ENCODE results near the gene DNAJB1.

The DNAJB1 gene

GRCh38 chr19:14526423-14526822 lies 8.2 kb upstream of the DNAJB1 start:
- CTCF ChIA-PET = interaction anchor here (0.7 to 1.9 kb wide), 3 partner anchors 10 to 390 kb away, joined by 3 to 8 read pairs (median 3); partner anchors contain the start of gene ASF1B
- no peak overlapping the region for H3K4me3 ChIP-seq (ENCODE audit: low read depth, low read length)
- POLR2A ChIA-PET = interaction anchor here (1.2 kb wide), 1 partner anchor 9 kb away, joined by 4 read pairs; the partner anchor contains the start of gene DNAJB1
- DNase-seq (ENCODE audit: low read depth, low spot score) = no peak
- TF ChIP-seq CTCF (IDR thresholded peaks at IDR 0.05; ENCODE audit: insufficient read depth, low read length, missing control alignments) = no peak

- no peak overlapping the region for H3K4me3 ChIP-seq (ENCODE audit: low read depth, low read length)
- POLR2A ChIA-PET = interaction anchor here (1.2 kb wide), 1 partner anchor 8 kb away, joined by 4 read pairs; the partner anchor contains the start of gene DNAJB1
- CTCF ChIA-PET = interaction anchor here (0.7 to 1.9 kb wide), 3 partner anchors 10 to 389 kb away, joined by 3 to 8 read pairs (median 3); partner anchors contain the start of gene ASF1B
- no peak for DNase-seq (ENCODE audit: low read depth, low spot score)
- TF ChIP-seq CTCF (IDR thresholded peaks at IDR 0.05; ENCODE audit: insufficient read depth, low read length, missing control alignments) = no peak
These were observed 7.5 kb upstream of the DNAJB1 start for GRCh38 chr19:14525729-14526128.

GRCh38 chr19:14520543-14520942 lies 2.3 kb upstream of the DNAJB1 start:
- POLR2A ChIA-PET = no interaction called here
- no peak overlapping the region for H3K4me3 ChIP-seq (ENCODE audit: low read depth, low read length)
- DNase-seq (ENCODE audit: low read depth, low spot score) = no peak
- CTCF ChIA-PET = interaction anchor here (0.9 to 1.3 kb wide), 2 partner anchors 8 to 42 kb away, joined by 3 read pairs; no protein-coding TSS in a partner anchor
- no peak for TF ChIP-seq CTCF (IDR thresholded peaks at IDR 0.05; ENCODE audit: insufficient read depth, low read length, missing control alignments)

GRCh38 chr19:14519860-14520407 lies 1.7 kb upstream of the DNAJB1 start:
- CTCF ChIA-PET = interaction anchor here (0.8 to 1.3 kb wide), 3 partner anchors 9 to 42 kb away, joined by 3 read pairs; no protein-coding TSS in a partner anchor

GRCh38 chr19:14519245-14519859 lies 1.2 kb upstream of the DNAJB1 start:
- POLR2A ChIA-PET = no interaction called here
- H3K4me3 ChIP-seq (ENCODE audit: low read depth, low read length) = no peak overlapping the region

More at GRCh38 chr19:14519860-14520407, 1.7 kb upstream of the DNAJB1 start:
- POLR2A ChIA-PET = no interaction called here
- no peak for DNase-seq (ENCODE audit: low read depth, low spot score)
- no peak overlapping the region for H3K4me3 ChIP-seq (ENCODE audit: low read depth, low read length)
- no peak for TF ChIP-seq CTCF (IDR thresholded peaks at IDR 0.05; ENCODE audit: insufficient read depth, low read length, missing control alignments)

More at GRCh38 chr19:14519245-14519859, 1.2 kb upstream of the DNAJB1 start:
- DNase-seq (ENCODE audit: low read depth, low spot score) = no peak
- TF ChIP-seq CTCF (IDR thresholded peaks at IDR 0.05; ENCODE audit: insufficient read depth, low read length, missing control alignments) = no peak
- CTCF ChIA-PET = interaction anchor here (0.8 to 1.6 kb wide), 3 partner anchors 8 to 16 kb away, joined by 3 to 4 read pairs (median 3); no protein-coding TSS in a partner anchor
